Neutrophil (primary cell): ENCODE results near the gene FDX1.
"Not testable (repeated sequence)": the region's sequence is repeated elsewhere in the genome, so short reads cannot be mapped to it uniquely, and the experiment has no call there.

Experiments
- H3K27ac ChIP-seq: fragments of 200-600 bp; sonication (generic); 2 replicates; pipeline ENCODE4 v1.5.1; 2016; ENCODE audit warnings: mild to moderate bottlenecking, moderate library complexity
- H3K27me3 ChIP-seq: fragments of 200-600 bp; sonication (generic); 2 replicates; pipeline ENCODE4 v1.6.0; 2016; ENCODE audit warnings: mild to moderate bottlenecking
- H3K36me3 ChIP-seq: fragments of 200-600 bp; sonication (generic); 2 replicates; pipeline ENCODE4 v1.5.1; 2017
- H3K4me1 ChIP-seq, 2 experiments: fragments of 200-600 bp in 1 of 2; sonication (generic) in 1 of 2; 1 replicate in 1 of 2; 2 replicates in 1 of 2; pipeline versions ENCODE4 v1.5.1 to v1.6.1; 2013 to 2016; ENCODE audit warnings: low read depth in 1 of 2, low read length in 1 of 2, mild to moderate bottlenecking in 1 of 2, moderate library complexity in 1 of 2; ENCODE audit not compliant: control insufficient read depth in 1 of 2, insufficient read depth in 1 of 2
- H3K4me3 ChIP-seq, 2 experiments: fragments of 200-600 bp in 1 of 2; sonication (generic) in 1 of 2; 1 replicate in 1 of 2; 2 replicates in 1 of 2; pipeline ENCODE4 v1.5.1; 2013 to 2016; ENCODE audit warnings: low read depth in 1 of 2, low read length in 1 of 2, mild to moderate bottlenecking in 1 of 2, moderate library complexity in 1 of 2
- H3K9me3 ChIP-seq: fragments of 200-600 bp; sonication (generic); 2 replicates; pipeline ENCODE4 v1.5.1; 2016
- CTCF ChIP-seq: fragments of 200-600 bp; sonication (generic); IDR thresholded peaks from 2 replicates; pipeline ENCODE4 v1.5.1; 2016; ENCODE audit warnings: antibody characterized with exemption

Gene FDX1

GRCh38 chr11:110429731-110430266, at the start of gene FDX1:
FDX1 (plus strand) TSS chr11:110429948; CDS start chr11:110430121, 173 bp downstream.
- H3K4me3 ChIP-seq = peak within 1 kb of the TSS; percentile 65 to 72
- peaks cover 15 to 18% of the 10 kb centered on the region in 2 experiments for H3K4me1 ChIP-seq
- no peaks in the 10 kb centered on the region for H3K36me3 ChIP-seq
- TF ChIP-seq CTCF = no peak
- no peaks in the 10 kb centered on the region for H3K9me3 ChIP-seq
- H3K27ac ChIP-seq = peak within 1 kb of the TSS; percentile 52
- peaks cover 18% of the 10 kb centered on the region for H3K27me3 ChIP-seq

GRCh38 chr11:110380836-110381622, 48.7 kb upstream of the FDX1 start:
- H3K4me1 ChIP-seq = peaks cover 0 to 6% of the 10 kb centered on the region in 2 experiments
- no peaks in the 10 kb centered on the region for H3K36me3 ChIP-seq
- no peak overlapping the region for H3K4me3 ChIP-seq
- H3K27me3 ChIP-seq = no peaks in the 10 kb centered on the region
- TF ChIP-seq CTCF = no peak
- no peaks in the 10 kb centered on the region for H3K9me3 ChIP-seq
- no peak overlapping the region for H3K27ac ChIP-seq

- H3K36me3 ChIP-seq, H3K4me1 ChIP-seq, H3K27me3 ChIP-seq, H3K27ac ChIP-seq, H3K4me3 ChIP-seq, H3K9me3 ChIP-seq: not testable (repeated sequence)
These were observed 41.5 kb upstream of the FDX1 start for GRCh38 chr11:110388231-110388630.

- no peak overlapping the region for H3K4me3 ChIP-seq
- no peaks in the 10 kb centered on the region for H3K36me3 ChIP-seq
- H3K9me3 ChIP-seq = no peaks in the 10 kb centered on the region
- no peaks in the 10 kb centered on the region for H3K4me1 ChIP-seq
- no peaks in the 10 kb centered on the region for H3K27me3 ChIP-seq
- H3K27ac ChIP-seq = no peak overlapping the region
- TF ChIP-seq CTCF = no peak
These were observed 39.8 kb upstream of the FDX1 start for GRCh38 chr11:110389965-110390364.

GRCh38 chr11:110392056-110392455, 37.7 kb upstream of the FDX1 start:
- no peak overlapping the region for H3K4me3 ChIP-seq

GRCh38 chr11:110397668-110398286, 32.0 kb upstream of the FDX1 start:
- H3K4me3 ChIP-seq, H3K9me3 ChIP-seq, H3K36me3 ChIP-seq, H3K27me3 ChIP-seq, H3K27ac ChIP-seq, H3K4me1 ChIP-seq: not testable (repeated sequence)

More at GRCh38 chr11:110392056-110392455, 37.7 kb upstream of the FDX1 start:
- Histone ChIP-seq H3K27me3 (no peaks in the 10 kb centered on the region), H3K27ac (no peak overlapping the region), H3K9me3 (no peaks in the 10 kb centered on the region), H3K4me1 (no peaks in the 10 kb centered on the region), H3K36me3 (no peaks in the 10 kb centered on the region)
- no peak for TF ChIP-seq CTCF

- H3K9me3 ChIP-seq, H3K27ac ChIP-seq, H3K27me3 ChIP-seq, H3K4me3 ChIP-seq, H3K36me3 ChIP-seq, H3K4me1 ChIP-seq: not testable (repeated sequence)
These were observed 26.2 kb upstream of the FDX1 start for GRCh38 chr11:110403585-110403984.

GRCh38 chr11:110405636-110406035, 24.1 kb upstream of the FDX1 start:
- H3K36me3 ChIP-seq, H3K27me3 ChIP-seq, H3K9me3 ChIP-seq, H3K4me1 ChIP-seq, H3K4me3 ChIP-seq, H3K27ac ChIP-seq: not testable (repeated sequence)
